Endothelial cell of umbilical vein (primary cell): ENCODE results near the gene PSENEN. TPM values are rescaled to one million over a fixed set of nuclear protein-coding genes. Genes with fewer than 3 reads are reported as not detected.
"Not testable (repeated sequence)": the region's sequence is repeated elsewhere in the genome, so short reads cannot be mapped to it uniquely, and the experiment has no call there.

ENCODE experiments used
- BruUV-seq: library from RNA; stranded (reverse); fragments of 400-500 nt; replicated peaks from 2 replicates; lab custom pipeline; 2021; lab: Mats Ljungman, UMichigan
- CTCF ChIA-PET: fragments of 300-600, 350-600 bp; sonication (Branson Sonifier 250); formaldehyde crosslinking; loops from one replicate; lab custom pipeline; 2021; ENCODE audit warnings: antibody characterized with exemption, inconsistent platforms; lab: Charles Lee
- POLR2A ChIA-PET: fragments of 300-600, 350-600 bp; sonication (Branson Sonifier 250); formaldehyde crosslinking; loops from one replicate; lab custom pipeline; 2021; ENCODE audit warnings: antibody characterized with exemption, inconsistent platforms; lab: Charles Lee
- DNase-seq: peaks from one replicate; pipeline ENCODE4 v3.0.0-alpha.2; 2011; ENCODE audit warnings: low read depth, low spot score
- FAIRE-seq: peaks from 2 replicates; lab custom pipeline; 2011; peaks lifted over from hg19 to GRCh38; lab: Jason Lieb, UNC
- H2AFZ ChIP-seq: 2 replicates; pipeline ENCODE4 v1.6.0; 2012; ENCODE audit warnings: low read depth, low read length, control low read depth, inconsistent platforms
- H3K27ac ChIP-seq: 2 replicates; pipeline ENCODE4 v1.5.1; 2011; ENCODE audit warnings: low read depth, mild to moderate bottlenecking, control low read depth, low read length, moderate library complexity; ENCODE audit not compliant: insufficient read depth
- H3K27me3 ChIP-seq, 2 experiments: 2 replicates each; pipeline versions ENCODE4 v1.6.0 to v1.6.1; 2011; ENCODE audit warnings: low read length in 2 of 2, mixed read lengths in 1 of 2; ENCODE audit not compliant: control insufficient read depth in 2 of 2, insufficient read depth in 2 of 2
- H3K36me3 ChIP-seq, 2 experiments: 2 replicates in 1 of 2; 3 replicates in 1 of 2; pipeline ENCODE4 v1.5.1; 2011; ENCODE audit warnings: low read length in 2 of 2, mild to moderate bottlenecking in 1 of 2, moderate library complexity in 1 of 2; ENCODE audit not compliant: control insufficient read depth in 2 of 2, insufficient read depth in 2 of 2; ENCODE audit errors: extremely low read depth in 1 of 2
- H3K4me1 ChIP-seq: 3 replicates; pipeline ENCODE4 v1.5.1; 2011; ENCODE audit warnings: mild to moderate bottlenecking, low read length; ENCODE audit not compliant: control insufficient read depth, insufficient read depth; ENCODE audit errors: extremely low read depth
- H3K4me2 ChIP-seq: 2 replicates; pipeline ENCODE4 v1.6.1; 2011; ENCODE audit warnings: low read length, control low read depth, mixed read lengths; ENCODE audit not compliant: insufficient read depth
- H3K4me3 ChIP-seq, 3 experiments: fragments of 200-600 bp in 1 of 3; sonication (generic), shearing (Covaris generic) in 1 of 3; replicated peaks in 1 of 3; 2 replicates each; pipeline ENCODE4 v1.5.1; 2011 to 2016; ENCODE audit warnings: control low read depth in 3 of 3, low read length in 3 of 3, mild to moderate bottlenecking in 2 of 3, inconsistent platforms in 1 of 3, low read depth in 1 of 3, moderate library complexity in 1 of 3; ENCODE audit not compliant: insufficient read depth in 1 of 3
- H3K79me2 ChIP-seq: 2 replicates; pipeline ENCODE4 v1.6.0; 2012; ENCODE audit warnings: low read length, inconsistent platforms; ENCODE audit not compliant: control insufficient read depth, insufficient read depth
- H3K9ac ChIP-seq: replicated peaks from 2 replicates; pipeline ENCODE3; 2011; ENCODE audit warnings: low read length, control low read depth; ENCODE audit not compliant: insufficient read depth; ENCODE audit errors: extremely low read depth
- H3K9me1 ChIP-seq: replicated peaks from 3 replicates; pipeline ENCODE4 v1.6.0; 2011; ENCODE audit warnings: mild to moderate bottlenecking, low read length; ENCODE audit not compliant: control insufficient read depth, insufficient read depth; ENCODE audit errors: extremely low read depth
- H3K9me3 ChIP-seq: replicated peaks from 2 replicates; pipeline ENCODE4 v1.5.1; 2012; ENCODE audit warnings: low read length, inconsistent platforms; ENCODE audit not compliant: control insufficient read depth, insufficient read depth
- H4K20me1 ChIP-seq: replicated peaks from 2 replicates; pipeline ENCODE3; 2011; ENCODE audit warnings: mild to moderate bottlenecking, low read length; ENCODE audit not compliant: control insufficient read depth, insufficient read depth; ENCODE audit errors: extremely low read depth
- EZH2 ChIP-seq: IDR thresholded peaks from 2 replicates; pipeline ENCODE4 v1.6.1; 2012; ENCODE audit warnings: borderline replicate concordance, low read depth, mild to moderate bottlenecking, moderate library complexity, low read length, inconsistent platforms; ENCODE audit not compliant: severe bottlenecking
- FOS ChIP-seq: IDR thresholded peaks from 2 replicates; pipeline ENCODE4 v1.6.1; 2011; ENCODE audit warnings: mild to moderate bottlenecking, low read length, moderate library complexity, borderline replicate concordance; ENCODE audit not compliant: insufficient read depth
- GATA2 ChIP-seq: IDR thresholded peaks from 2 replicates; pipeline ENCODE4 v1.7.0; 2011; ENCODE audit warnings: low read depth, mild to moderate bottlenecking, moderate library complexity, mixed read lengths, low read length; ENCODE audit not compliant: insufficient read length, insufficient read depth
- JUN ChIP-seq: IDR thresholded peaks from 2 replicates; pipeline ENCODE4 v1.6.1; 2011; ENCODE audit warnings: borderline replicate concordance, low read depth; ENCODE audit not compliant: insufficient read length, insufficient read depth
- MYC ChIP-seq: IDR thresholded peaks from one replicate; pipeline ENCODE4 v1.6.1; 2011; ENCODE audit warnings: mild to moderate bottlenecking, low read depth, low read length
- POLR2A ChIP-seq: IDR thresholded peaks from 2 replicates; pipeline ENCODE4 v1.6.1; 2012; ENCODE audit warnings: low read depth, mild to moderate bottlenecking, control low read depth, low read length
- POLR2AphosphoS5 ChIP-seq: IDR thresholded peaks from 2 replicates; pipeline ENCODE4 v1.6.1; 2012; ENCODE audit warnings: low read depth, mild to moderate bottlenecking, control low read depth, low read length, moderate library complexity; ENCODE audit not compliant: insufficient read depth
- dilution Hi-C: fragments of 300-500 bp; cut with MboI; formaldehyde crosslinking; loops from one replicate; pipeline ENCODE4 v1.15.0; 2019; ENCODE audit warnings: low sequenced_read_pairs; ENCODE audit not compliant: extremely low pct_ligation_motif_present
- intact Hi-C: fragments of 100-400 bp; cut with micrococcal nuclease; formaldehyde crosslinking; loops from one replicate; pipeline ENCODE4 v1.10.0; 2022
- polyA plus RNA-seq, 4 experiments: library from polyadenylated mRNA; depleted of rRNA in 3 of 4; stranded (reverse) in 3 of 4; unstranded in 1 of 4; fragments of >200 nt; gene quantifications; 2 replicates each; pipeline versions ENCODE4 v1.2.1 to v1.2.3, GENCODE V29; 2011 to 2012; ENCODE audit warnings: missing spikeins in 1 of 4
- total RNA-seq: library from RNA; stranded (reverse); gene quantifications from 2 replicates; pipeline ENCODE4 v1.2.3, GENCODE V29; 2021
- TF ChIP-seq, protein P1 (sequence below), 2 donors: IDR thresholded peaks; 1 replicate in 1 of 2; 2 replicates in 1 of 2; pipeline ENCODE4 v1.5.1; 2011; ENCODE audit warnings: low read length in 2 of 2, mild to moderate bottlenecking in 2 of 2, moderate library complexity in 2 of 2, control low read depth in 1 of 2, inconsistent platforms in 1 of 2, low read depth in 1 of 2; ENCODE audit not compliant: insufficient read depth in 1 of 2; ENCODE audit errors: extremely low read depth in 1 of 2
- TF ChIP-seq, protein P2 (sequence below): IDR thresholded peaks from 2 replicates; pipeline ENCODE4 v1.6.1; 2011; ENCODE audit not compliant: insufficient read depth, insufficient read length

The PSENEN gene
- total and polyA plus RNA-seq, 2 donors (not counting 3 experiments of a cell fraction or from before 2014, with no cell fraction given), result 60.0 to 70.1 TPM

DNA sequence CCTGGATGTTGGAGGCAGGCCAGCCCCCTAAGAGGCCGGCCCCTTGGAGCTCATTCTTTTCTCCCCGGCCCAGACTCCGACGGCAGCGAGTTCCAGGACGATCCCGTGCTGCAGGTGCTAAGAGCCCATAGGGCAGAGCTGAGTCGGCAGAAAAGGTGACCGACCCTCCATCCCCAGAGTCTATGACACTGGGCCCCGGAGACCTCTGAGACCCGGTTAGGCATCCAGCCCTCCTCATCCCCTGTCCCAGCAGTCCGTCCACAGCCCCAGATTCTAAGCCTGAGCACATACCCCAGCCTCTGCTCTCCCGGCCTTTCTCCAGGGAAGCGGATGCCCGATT lies 22.6 kb downstream of the PSENEN start:
- Histone ChIP-seq H3K9me3 (no peaks in the 10 kb centered on the region), H3K4me2 (no peak overlapping the region), H3K9me1 (no peaks in the 10 kb centered on the region), H3K4me1 (no peaks in the 10 kb centered on the region), H4K20me1 (no peaks in the 10 kb centered on the region), H3K36me3 (peaks cover 3 to 6% of the 10 kb centered on the region in 2 experiments), H3K4me3 (no peak overlapping the region), H3K27ac (no peak overlapping the region), H3K79me2 (no peaks in the 10 kb centered on the region), H3K27me3 (no peaks in the 10 kb centered on the region), H2AFZ (no peak overlapping the region), H3K9ac (no peak overlapping the region)
- no TSS peak for BruUV-seq
- ChIA-PET POLR2A (no interaction called here), CTCF (no interaction called here)
- intact Hi-C loops (no loop called here), dilution Hi-C loops (no loop called here)
- TF ChIP-seq MYC (no peak), FOS (no peak), EZH2 (no peak), POLR2A (no peak), GATA2 (no peak), JUN (no peak), POLR2AphosphoS5 (no peak)
- TF ChIP-seq, protein P1, sequence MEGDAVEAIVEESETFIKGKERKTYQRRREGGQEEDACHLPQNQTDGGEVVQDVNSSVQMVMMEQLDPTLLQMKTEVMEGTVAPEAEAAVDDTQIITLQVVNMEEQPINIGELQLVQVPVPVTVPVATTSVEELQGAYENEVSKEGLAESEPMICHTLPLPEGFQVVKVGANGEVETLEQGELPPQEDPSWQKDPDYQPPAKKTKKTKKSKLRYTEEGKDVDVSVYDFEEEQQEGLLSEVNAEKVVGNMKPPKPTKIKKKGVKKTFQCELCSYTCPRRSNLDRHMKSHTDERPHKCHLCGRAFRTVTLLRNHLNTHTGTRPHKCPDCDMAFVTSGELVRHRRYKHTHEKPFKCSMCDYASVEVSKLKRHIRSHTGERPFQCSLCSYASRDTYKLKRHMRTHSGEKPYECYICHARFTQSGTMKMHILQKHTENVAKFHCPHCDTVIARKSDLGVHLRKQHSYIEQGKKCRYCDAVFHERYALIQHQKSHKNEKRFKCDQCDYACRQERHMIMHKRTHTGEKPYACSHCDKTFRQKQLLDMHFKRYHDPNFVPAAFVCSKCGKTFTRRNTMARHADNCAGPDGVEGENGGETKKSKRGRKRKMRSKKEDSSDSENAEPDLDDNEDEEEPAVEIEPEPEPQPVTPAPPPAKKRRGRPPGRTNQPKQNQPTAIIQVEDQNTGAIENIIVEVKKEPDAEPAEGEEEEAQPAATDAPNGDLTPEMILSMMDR (IDR thresholded peaks at IDR 0.05; ENCODE audit: extremely low read depth in 1 of 2, insufficient read depth in 1 of 2, low read depth in 1 of 2, low read length in 2 of 2), result no peak
- TF ChIP-seq, protein P2, sequence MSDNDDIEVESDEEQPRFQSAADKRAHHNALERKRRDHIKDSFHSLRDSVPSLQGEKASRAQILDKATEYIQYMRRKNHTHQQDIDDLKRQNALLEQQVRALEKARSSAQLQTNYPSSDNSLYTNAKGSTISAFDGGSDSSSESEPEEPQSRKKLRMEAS, result no peak
- FAIRE-seq (no peak), DNase-seq (no peak)

DNA sequence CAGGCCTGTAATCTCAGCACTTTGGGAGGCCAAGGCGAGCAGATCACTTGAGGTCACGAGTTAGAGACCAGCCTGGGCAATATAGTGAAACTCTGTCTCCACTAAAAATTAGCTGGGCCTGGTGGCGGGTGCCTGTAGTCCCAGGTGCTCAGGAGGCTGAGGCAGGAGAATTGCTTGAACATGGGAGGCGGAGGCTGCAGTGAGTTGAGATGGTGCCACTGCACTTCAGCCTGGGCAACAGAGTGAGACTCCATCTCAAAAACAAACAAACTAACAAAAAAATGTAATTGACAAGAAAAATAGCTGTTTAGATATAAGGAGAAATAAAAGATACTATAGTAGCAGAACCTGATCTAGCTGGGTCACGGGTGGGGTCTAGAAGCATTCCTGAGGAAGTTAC lies 26.9 kb downstream of the PSENEN start:
- H4K20me1 ChIP-seq, DNase-seq, H3K9ac ChIP-seq, H3K9me1 ChIP-seq, H3K4me2 ChIP-seq, H2AFZ ChIP-seq, BruUV-seq, H3K27me3 ChIP-seq, FAIRE-seq, H3K79me2 ChIP-seq, H3K4me1 ChIP-seq, H3K4me3 ChIP-seq, H3K9me3 ChIP-seq, POLR2A ChIA-PET, H3K36me3 ChIP-seq, intact Hi-C loops, H3K27ac ChIP-seq, dilution Hi-C loops: not testable (repeated sequence)
- CTCF ChIA-PET, result interaction anchor here (1.6 kb wide), 1 partner anchor 27 kb away, joined by 3 read pairs; the partner anchor contains the start of genes PSENEN and U2AF1L4
